ENCODE results near the gene MKS1.

MKS1 gene

GRCh38 chr17:58156839-58157803, 61.9 kb downstream of the MKS1 start:
- DNase-seq: no peak
